Activated CD4-positive, alpha-beta T cell treated with anti-CD3 and anti-CD28 coated beads for 36 hours (primary cell): ENCODE data around the gene COX15. TPM values are rescaled to one million over a fixed set of nuclear protein-coding genes. Genes with fewer than 3 reads are reported as not detected.

Source experiments
- ATAC-seq: fragments of 200-7000 bp; cut with Tn5 transposase; one replicate; pipeline ENCODE4 v1.10.0; 2021; ENCODE audit warnings: mild to moderate bottlenecking, moderate library complexity
- CTCF ChIA-PET: fragments of 350-600 bp; sonication (Branson Sonifier 250); formaldehyde crosslinking; loops from one replicate; lab custom pipeline; 2021; ENCODE audit warnings: antibody characterized with exemption; lab: Charles Lee
- POLR2A ChIA-PET: fragments of 350-600 bp; sonication (Branson Sonifier 250); formaldehyde crosslinking; loops from one replicate; lab custom pipeline; 2021; ENCODE audit warnings: antibody characterized with exemption, inconsistent platforms; lab: Charles Lee
- DNase-seq: peaks from one replicate; pipeline ENCODE4 v3.0.0-alpha.2; 2020
- H3K27ac Mint-ChIP-seq: one replicate; pipeline ENCODE4 v1.8.0; 2021; ENCODE audit warnings: mixed read lengths
- H3K27me3 Mint-ChIP-seq: one replicate; pipeline ENCODE4 v1.8.0; 2021; ENCODE audit warnings: mixed read lengths
- H3K36me3 Mint-ChIP-seq: one replicate; pipeline ENCODE4 v1.8.0; 2021; ENCODE audit warnings: low read depth, mixed read lengths
- H3K4me1 Mint-ChIP-seq: one replicate; pipeline ENCODE4 v1.8.0; 2021; ENCODE audit warnings: mixed read lengths
- H3K4me3 Mint-ChIP-seq: one replicate; pipeline ENCODE4 v1.8.0; 2021; ENCODE audit warnings: mild to moderate bottlenecking, moderate library complexity, mixed read lengths
- H3K9me3 Mint-ChIP-seq: one replicate; pipeline ENCODE4 v1.8.0; 2021; ENCODE audit warnings: low read depth, mixed read lengths
- intact Hi-C, 2 experiments: fragments of 100-400 bp; cut with DNase I in 1 of 2; cut with micrococcal nuclease in 1 of 2; formaldehyde crosslinking; loops; one replicate each; pipeline versions ENCODE4 v1.14.2 to v1.15.1; 2022 to 2024; cut with DNase I, micrococcal nuclease
- total RNA-seq, 2 experiments: library from RNA; stranded (reverse); gene quantifications; one replicate each; pipeline ENCODE4 v1.2.3, GENCODE V29; 2021

Gene COX15
- 10 to 100 TPM; 28.1 to 35.5 TPM for total RNA-seq

- H3K27ac Mint-ChIP-seq, result peak within 1 kb of the TSS; percentile 98
- CTCF ChIA-PET, result interaction anchor here (0.6 to 2.5 kb wide), 15 partner anchors 9 to 312 kb away, joined by 3 to 16 read pairs (median 3); no protein-coding TSS in a partner anchor
- peak within 1 kb of the TSS; percentile 93 for H3K4me3 Mint-ChIP-seq
- ATAC-seq, result peak; percentile 94
- H3K27me3 Mint-ChIP-seq, result no peaks in the 10 kb centered on the region
- POLR2A ChIA-PET, result interaction anchor here (0.6 to 2.3 kb wide), 5 partner anchors 73 to 1598 kb away, joined by 3 to 15 read pairs (median 5); partner anchors contain the start of genes ENTPD7, GOT1, R3HCC1L and SLC25A28
- DNase-seq, result peak; percentile 97
- H3K4me1 Mint-ChIP-seq, result peaks cover 32% of the 10 kb centered on the region
- H3K9me3 Mint-ChIP-seq, result no peaks in the 10 kb centered on the region
- intact Hi-C loops, result loop anchor here (1.0 to 5.0 kb wide), 14 partner anchors 10 to 1597 kb away; partner anchors contain the start of genes DNMBP (in 2 of the 2), ENTPD7 (in 2 of the 2), GOT1 (in 2 of the 2) and SLC25A28 (in 2 of the 2)
- peaks cover 49% of the 10 kb centered on the region for H3K36me3 Mint-ChIP-seq
These were observed at the start of gene COX15, which contains the start of gene CUTC for GRCh38 chr10:99732033-99732842. Gene COX15 (minus strand): TSS chr10:99732127. CDS start chr10:99732049, 78 bp downstream. Gene CUTC (plus strand): TSS chr10:99732234. CDS start chr10:99732349, 115 bp downstream.

- no peak for DNase-seq
- Mint-ChIP-seq H3K9me3 (peaks cover 2% of the 10 kb centered on the region), H3K27me3 (no peaks in the 10 kb centered on the region), H3K27ac (no peak overlapping the region), H3K4me3 (no peak overlapping the region), H3K4me1 (peaks cover 7% of the 10 kb centered on the region), H3K36me3 (no peaks in the 10 kb centered on the region)
- ChIA-PET POLR2A (no interaction called here), CTCF (no interaction called here)
- intact Hi-C loops, result no loop called here
- ATAC-seq, result peak; percentile 39
These were observed 47.4 kb upstream of the COX15 start for GRCh38 chr10:99779335-99779734.

GRCh38 chr10:99777918-99778714, 46.2 kb upstream of the COX15 start:
- ChIA-PET POLR2A (no interaction called here), CTCF (no interaction called here)
- ATAC-seq, result no peak
- intact Hi-C loops, result no loop called here
- H3K27ac Mint-ChIP-seq, result no peak overlapping the region
- no peaks in the 10 kb centered on the region for H3K36me3 Mint-ChIP-seq
- H3K4me3 Mint-ChIP-seq, result no peak overlapping the region
- H3K4me1 Mint-ChIP-seq, result peaks cover 7% of the 10 kb centered on the region
- peaks cover 2% of the 10 kb centered on the region for H3K9me3 Mint-ChIP-seq
- no peak for DNase-seq
- H3K27me3 Mint-ChIP-seq, result no peaks in the 10 kb centered on the region

- CTCF ChIA-PET, result no interaction called here
- Mint-ChIP-seq H3K36me3 (no peaks in the 10 kb centered on the region), H3K9me3 (peaks cover 2% of the 10 kb centered on the region), H3K27me3 (no peaks in the 10 kb centered on the region), H3K4me3 (no peak overlapping the region), H3K4me1 (peaks cover 7% of the 10 kb centered on the region), H3K27ac (no peak overlapping the region)
- POLR2A ChIA-PET, result no interaction called here
- ATAC-seq (no peak), DNase-seq (no peak)
- intact Hi-C loops, result no loop called here
These were observed 43.9 kb upstream of the COX15 start for GRCh38 chr10:99775850-99776249.

GRCh38 chr10:99770408-99771045, 38.6 kb upstream of the COX15 start:
- intact Hi-C loops, result no loop called here
- ATAC-seq (no peak), DNase-seq (no peak)
- Mint-ChIP-seq H3K27ac (no peak overlapping the region), H3K4me3 (no peak overlapping the region), H3K27me3 (no peaks in the 10 kb centered on the region), H3K36me3 (peaks cover 2% of the 10 kb centered on the region), H3K4me1 (no peaks in the 10 kb centered on the region), H3K9me3 (peaks cover 2% of the 10 kb centered on the region)
- ChIA-PET CTCF (no interaction called here), POLR2A (interaction anchor here (0.7 kb wide), 1 partner anchor 185 kb away, joined by 3 read pairs; no protein-coding TSS in a partner anchor)

GRCh38 chr10:99769706-99770105, 37.8 kb upstream of the COX15 start:
- Mint-ChIP-seq H3K4me3 (no peak overlapping the region), H3K27ac (no peak overlapping the region), H3K27me3 (no peaks in the 10 kb centered on the region), H3K36me3 (peaks cover 2% of the 10 kb centered on the region), H3K4me1 (no peaks in the 10 kb centered on the region), H3K9me3 (peaks cover 2% of the 10 kb centered on the region)
- ATAC-seq (no peak), DNase-seq (no peak)
- POLR2A ChIA-PET, result interaction anchor here (0.7 kb wide), 1 partner anchor 185 kb away, joined by 3 read pairs; no protein-coding TSS in a partner anchor
- intact Hi-C loops, result no loop called here
- CTCF ChIA-PET, result no interaction called here

GRCh38 chr10:99768556-99768955, 36.6 kb upstream of the COX15 start:
- H3K4me3 Mint-ChIP-seq, result no peak overlapping the region
- no peak for ATAC-seq
- POLR2A ChIA-PET, result no interaction called here
- intact Hi-C loops, result no loop called here
- no peaks in the 10 kb centered on the region for H3K4me1 Mint-ChIP-seq
- DNase-seq, result no peak
- CTCF ChIA-PET, result interaction anchor here (0.6 kb wide), 2 partner anchors 13 to 147 kb away, joined by 3 to 4 read pairs; no protein-coding TSS in a partner anchor
- H3K27ac Mint-ChIP-seq, result no peak overlapping the region
- peaks cover 6% of the 10 kb centered on the region for H3K36me3 Mint-ChIP-seq
- H3K27me3 Mint-ChIP-seq, result no peaks in the 10 kb centered on the region
- peaks cover 2% of the 10 kb centered on the region for H3K9me3 Mint-ChIP-seq

- ChIA-PET POLR2A (no interaction called here), CTCF (no interaction called here)
- Mint-ChIP-seq H3K27me3 (no peaks in the 10 kb centered on the region), H3K9me3 (peaks cover 3% of the 10 kb centered on the region), H3K36me3 (peaks cover 11% of the 10 kb centered on the region), H3K4me1 (no peaks in the 10 kb centered on the region), H3K27ac (no peak overlapping the region), H3K4me3 (no peak overlapping the region)
- intact Hi-C loops, result no loop called here
- DNase-seq, result no peak
- ATAC-seq, result no peak
These were observed 36.0 kb upstream of the COX15 start for GRCh38 chr10:99767901-99768300.

GRCh38 chr10:99766302-99766681, 34.4 kb upstream of the COX15 start:
- no peaks in the 10 kb centered on the region for H3K27me3 Mint-ChIP-seq
- intact Hi-C loops, result no loop called here
- H3K4me1 Mint-ChIP-seq, result no peaks in the 10 kb centered on the region
- peaks cover 21% of the 10 kb centered on the region for H3K36me3 Mint-ChIP-seq
- no peak for ATAC-seq
- no peak for DNase-seq
- POLR2A ChIA-PET, result no interaction called here
- peaks cover 10% of the 10 kb centered on the region for H3K9me3 Mint-ChIP-seq
- H3K27ac Mint-ChIP-seq, result no peak overlapping the region
- CTCF ChIA-PET, result no interaction called here
- no peak overlapping the region for H3K4me3 Mint-ChIP-seq

GRCh38 chr10:99765672-99766301, 33.9 kb upstream of the COX15 start:
- ChIA-PET CTCF (no interaction called here), POLR2A (no interaction called here)
- ATAC-seq (no peak), DNase-seq (no peak)
- peaks cover 25% of the 10 kb centered on the region for H3K36me3 Mint-ChIP-seq
- H3K9me3 Mint-ChIP-seq, result peaks cover 10% of the 10 kb centered on the region
- no peaks in the 10 kb centered on the region for H3K27me3 Mint-ChIP-seq
- H3K27ac Mint-ChIP-seq, result no peak overlapping the region
- no peaks in the 10 kb centered on the region for H3K4me1 Mint-ChIP-seq
- H3K4me3 Mint-ChIP-seq, result no peak overlapping the region
- intact Hi-C loops, result no loop called here

GRCh38 chr10:99761365-99761764, 29.4 kb upstream of the COX15 start:
- Mint-ChIP-seq H3K27me3 (no peaks in the 10 kb centered on the region), H3K36me3 (peaks cover 62% of the 10 kb centered on the region), H3K27ac (no peak overlapping the region), H3K9me3 (peaks cover 9% of the 10 kb centered on the region), H3K4me1 (no peaks in the 10 kb centered on the region), H3K4me3 (no peak overlapping the region)
- intact Hi-C loops, result no loop called here
- ChIA-PET POLR2A (no interaction called here), CTCF (no interaction called here)
- DNase-seq (no peak), ATAC-seq (no peak)
